DOHH2 (cell line): Measurements from ENCODE around the gene CREB3L2.

Experiments
- H3F3A ChIP-seq: fragments of 200-600 bp; sonication (generic), shearing (Covaris generic); 2 replicates; pipeline ENCODE4 v1.6.0; 2016; ENCODE audit warnings: antibody characterized with exemption, mild to moderate bottlenecking; ENCODE audit not compliant: control insufficient read depth, insufficient read depth
- H3K27ac ChIP-seq: fragments of 200-600 bp; sonication (generic); 2 replicates; pipeline ENCODE4 v1.5.1; 2014; ENCODE audit warnings: low read depth, mild to moderate bottlenecking, low read length, moderate library complexity
- H3K27me3 ChIP-seq: fragments of 200-600 bp; sonication (generic); 2 replicates; pipeline ENCODE4 v1.6.1; 2014; ENCODE audit warnings: mild to moderate bottlenecking, low read length, mixed read lengths; ENCODE audit not compliant: control insufficient read depth
- H3K36me3 ChIP-seq: fragments of 200-600 bp; sonication (generic); 2 replicates; pipeline ENCODE4 v1.6.1; 2014; ENCODE audit warnings: mild to moderate bottlenecking, low read length, moderate library complexity, mixed read lengths; ENCODE audit not compliant: control insufficient read depth
- H3K4me1 ChIP-seq: fragments of 200-600 bp; sonication (generic); 2 replicates; pipeline ENCODE4 v1.6.1; 2014; ENCODE audit warnings: mild to moderate bottlenecking, low read length, mixed read lengths; ENCODE audit not compliant: control insufficient read depth
- H3K4me2 ChIP-seq: fragments of 200-600 bp; sonication (generic); 2 replicates; pipeline ENCODE4 v1.6.0; 2014; ENCODE audit warnings: mild to moderate bottlenecking, low read length, moderate library complexity
- H3K4me3 ChIP-seq: fragments of 200-600 bp; sonication (generic); 2 replicates; pipeline ENCODE4 v1.5.1; 2014; ENCODE audit warnings: mild to moderate bottlenecking, low read length, mixed read lengths
- H3K79me2 ChIP-seq: fragments of 200-600 bp; sonication (generic); 2 replicates; pipeline ENCODE4 v1.6.1; 2014; ENCODE audit warnings: mild to moderate bottlenecking, low read length, mixed read lengths; ENCODE audit not compliant: control insufficient read depth
- H3K9me2 ChIP-seq: fragments of 200-600 bp; sonication (generic); replicated peaks from 2 replicates; pipeline ENCODE4 v1.6.1; 2014; ENCODE audit warnings: mild to moderate bottlenecking, low read length, mixed read lengths; ENCODE audit not compliant: control insufficient read depth
- H3K9me3 ChIP-seq: fragments of 200-600 bp; sonication (generic); 2 replicates; pipeline ENCODE4 v1.6.1; 2014; ENCODE audit warnings: antibody characterized with exemption, low read length, mixed read lengths; ENCODE audit not compliant: control insufficient read depth, insufficient read depth
- H4K20me1 ChIP-seq: fragments of 200-600 bp; sonication (generic); 2 replicates; pipeline ENCODE4 v1.6.0; 2014; ENCODE audit warnings: low read depth, mild to moderate bottlenecking, antibody characterized with exemption, low read length, moderate library complexity; ENCODE audit not compliant: control insufficient read depth, insufficient read depth
- CTCF ChIP-seq: fragments of 200-600 bp; sonication (generic); IDR thresholded peaks from one replicate; pipeline ENCODE4 v1.5.1; 2014; ENCODE audit warnings: antibody characterized with exemption, mild to moderate bottlenecking, low read depth, low read length; ENCODE audit not compliant: poor library complexity, severe bottlenecking
- EZH2phosphoT487 ChIP-seq: fragments of 200-600 bp; sonication (generic); IDR thresholded peaks from 2 replicates; pipeline ENCODE4 v1.6.1; 2017; ENCODE audit warnings: borderline replicate concordance, mild to moderate bottlenecking, antibody characterized with exemption, low read length, moderate library complexity, mixed read lengths

Gene CREB3L2

DNA sequence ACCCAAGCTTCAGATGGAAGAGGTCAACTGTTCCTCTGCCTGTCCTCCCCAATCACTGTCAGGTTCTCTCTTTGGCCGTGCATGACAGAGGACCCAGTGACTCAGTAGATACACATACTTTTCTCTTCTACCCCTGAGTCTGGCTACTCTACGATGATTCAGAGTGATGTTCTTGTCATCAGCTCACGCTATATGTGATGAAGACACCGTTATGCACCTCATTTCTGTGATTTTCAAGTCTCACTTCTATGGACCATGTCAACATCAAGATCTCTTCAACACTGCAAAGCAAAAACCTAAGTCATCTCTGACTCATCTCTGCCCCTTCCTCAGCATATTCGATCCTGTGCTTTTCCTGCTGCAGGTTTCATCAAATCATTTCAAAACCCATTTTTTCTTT lies 78.5 kb downstream of the CREB3L2 start:
- H3K4me2 ChIP-seq = no peak overlapping the region

DNA sequence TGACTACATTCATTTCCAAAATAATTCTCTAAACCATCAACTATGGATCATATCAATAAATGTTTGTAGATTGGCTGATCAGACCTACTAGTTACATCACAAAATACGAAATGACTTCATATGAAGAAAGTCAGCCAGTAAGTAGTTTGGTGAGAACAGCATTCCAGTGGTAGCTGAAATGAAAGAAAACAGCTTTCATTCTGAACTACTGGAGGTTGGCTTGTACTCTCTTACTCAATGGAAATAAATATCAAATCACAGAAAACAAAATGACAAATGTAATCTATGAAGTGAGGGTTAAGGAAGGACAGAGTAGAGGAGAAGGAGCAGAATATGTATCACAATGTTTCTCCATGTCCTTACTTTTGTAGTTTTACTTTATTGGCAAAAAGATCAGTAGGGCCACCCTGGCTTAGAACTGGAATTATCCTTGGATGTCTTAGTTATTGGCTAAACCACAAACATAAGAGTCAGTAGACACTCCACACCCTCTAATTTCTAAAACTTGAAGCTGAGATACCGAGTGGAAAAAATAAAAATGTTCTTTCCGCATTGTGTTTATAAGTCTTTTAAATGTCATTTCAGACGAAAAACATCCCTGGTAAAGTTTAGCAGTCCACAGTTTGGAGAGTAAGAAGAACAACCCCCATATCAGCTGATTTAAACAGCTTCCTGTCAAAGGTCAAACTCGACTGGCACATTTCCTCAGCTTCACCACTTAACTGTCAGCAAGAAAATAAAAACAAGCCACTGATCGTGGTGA lies 81.1 kb downstream of the CREB3L2 start:
- TF ChIP-seq EZH2phosphoT487 (no peak), CTCF (no peak)
- Histone ChIP-seq H3K9me2 (no peaks in the 10 kb centered on the region), H3K4me3 (no peak overlapping the region), H3F3A (no peaks in the 10 kb centered on the region), H3K4me1 (no peaks in the 10 kb centered on the region), H3K27me3 (no peaks in the 10 kb centered on the region), H3K4me2 (no peak overlapping the region), H3K79me2 (no peaks in the 10 kb centered on the region), H3K36me3 (no peaks in the 10 kb centered on the region), H4K20me1 (no peaks in the 10 kb centered on the region), H3K27ac (no peak overlapping the region), H3K9me3 (no peaks in the 10 kb centered on the region)

More for the DNA sequence above, 78.5 kb downstream of the CREB3L2 start:
- Histone ChIP-seq H3K27me3 (no peaks in the 10 kb centered on the region), H3K79me2 (no peaks in the 10 kb centered on the region), H3K4me1 (no peaks in the 10 kb centered on the region), H3K27ac (no peak overlapping the region), H3F3A (no peaks in the 10 kb centered on the region), H3K9me2 (no peaks in the 10 kb centered on the region), H3K9me3 (no peaks in the 10 kb centered on the region), H3K36me3 (no peaks in the 10 kb centered on the region), H4K20me1 (no peaks in the 10 kb centered on the region), H3K4me3 (no peak overlapping the region)
- no peak for TF ChIP-seq CTCF
- TF ChIP-seq EZH2phosphoT487 = no peak

DNA sequence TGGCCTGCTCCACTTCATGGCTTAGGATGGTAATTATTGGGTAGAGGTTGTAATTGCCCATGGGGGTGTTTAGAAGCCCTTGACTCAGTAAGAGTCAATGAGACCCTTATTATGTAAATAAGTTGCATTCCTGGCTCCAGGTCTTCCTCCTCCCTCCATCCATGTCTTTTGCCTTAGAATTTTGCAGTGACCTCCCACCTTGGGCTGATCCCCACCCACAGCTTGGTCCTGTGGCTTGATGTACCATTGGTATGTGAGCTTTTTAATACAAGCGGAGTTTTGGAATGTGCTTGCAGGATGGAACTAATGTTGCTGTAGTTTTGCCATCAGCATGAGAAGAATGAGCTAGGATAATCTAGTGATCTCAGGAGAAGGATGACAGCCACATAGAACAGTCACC lies 81.9 kb downstream of the CREB3L2 start:
- H3F3A ChIP-seq = no peaks in the 10 kb centered on the region

More for the DNA sequence above, 81.9 kb downstream of the CREB3L2 start:
- Histone ChIP-seq H3K9me3 (no peaks in the 10 kb centered on the region), H3K4me3 (no peak overlapping the region), H4K20me1 (no peaks in the 10 kb centered on the region), H3K27ac (no peak overlapping the region), H3K4me1 (no peaks in the 10 kb centered on the region), H3K27me3 (no peaks in the 10 kb centered on the region), H3K79me2 (no peaks in the 10 kb centered on the region), H3K4me2 (no peak overlapping the region), H3K9me2 (no peaks in the 10 kb centered on the region), H3K36me3 (no peaks in the 10 kb centered on the region)
- TF ChIP-seq EZH2phosphoT487 (no peak), CTCF (no peak)
